HepG2 (cell line): Measurements from ENCODE around the gene STAT4. TPM values are rescaled to one million over a fixed set of nuclear protein-coding genes. Genes with fewer than 3 reads are reported as not detected.

Source experiments
- ATAC-seq: fragments of 200-7000 bp; cut with Tn5 transposase; 3 replicates; pipeline ENCODE4 v1.9.1; 2020; ENCODE audit warnings: mild to moderate bottlenecking, moderate library complexity
- BruUV-seq: library from RNA; stranded (reverse); fragments of 400-500 nt; replicated peaks from 2 replicates; lab custom pipeline; 2021; lab: Mats Ljungman, UMichigan
- CTCF ChIA-PET: fragments of 300-600 bp; formaldehyde crosslinking; extraction: SDS; loops from one replicate; lab custom pipeline; 2021; ENCODE audit warnings: low total read pairs, inconsistent platforms, low intra/inter-chr PET ratio; lab: Yijun Ruan, JAX
- POLR2A ChIA-PET: fragments of 350-600 bp; sonication (Branson Sonifier 250); formaldehyde crosslinking; loops from one replicate; lab custom pipeline; 2020; ENCODE audit warnings: antibody characterized with exemption, inconsistent platforms; lab: Yijun Ruan, JAX
- DNase-seq: peaks from one replicate; pipeline ENCODE4 v3.0.0-alpha.2; 2015; ENCODE audit warnings: low spot score
- FAIRE-seq: peaks from 3 replicates; lab custom pipeline; 2011; peaks lifted over from hg19 to GRCh38; lab: Jason Lieb, UNC
- H2AFZ ChIP-seq: one replicate; pipeline ENCODE4 v1.6.1; 2011; ENCODE audit warnings: low read length, inconsistent platforms
- H3K27ac ChIP-seq: fragments of 300-600 bp; 3 replicates; pipeline ENCODE4 v1.8.0; 2011; ENCODE audit warnings: mixed run types, mild to moderate bottlenecking, mixed read lengths, low read length, inconsistent platforms; ENCODE audit not compliant: insufficient read depth; ENCODE audit errors: extremely low read length
- H3K27me3 ChIP-seq, 2 experiments: fragments of 200-600 bp in 1 of 2; 2 replicates in 1 of 2; 3 replicates in 1 of 2; pipeline versions ENCODE4 v1.6.0 to v1.8.0; 2011; ENCODE audit warnings: low read length in 2 of 2, mild to moderate bottlenecking in 2 of 2, moderate library complexity in 2 of 2, inconsistent platforms in 1 of 2; ENCODE audit not compliant: insufficient read depth in 2 of 2, control insufficient read depth in 1 of 2
- H3K36me3 ChIP-seq, 2 experiments: fragments of 200-600 bp in 1 of 2; replicated peaks in 1 of 2; 2 replicates in 1 of 2; 3 replicates in 1 of 2; pipeline versions ENCODE4 v1.5.1 to v1.8.0; 2011; ENCODE audit warnings: low read length in 2 of 2, inconsistent platforms in 1 of 2; ENCODE audit not compliant: insufficient read depth in 2 of 2, control insufficient read depth in 1 of 2
- H3K4me1 ChIP-seq: 2 replicates; pipeline ENCODE4 v1.5.1; 2012; ENCODE audit warnings: low read length, inconsistent platforms; ENCODE audit not compliant: insufficient read depth
- H3K4me2 ChIP-seq: 2 replicates; pipeline ENCODE4 v1.6.0; 2011; ENCODE audit warnings: low read depth, low read length, inconsistent platforms
- H3K4me3 ChIP-seq, 3 experiments: fragments of 200-600 bp in 1 of 3; sonication (generic), shearing (Covaris generic) in 1 of 3; replicated peaks in 1 of 3; 2 replicates each; pipeline ENCODE4 v1.5.1; 2011 to 2016; ENCODE audit warnings: low read length in 3 of 3, inconsistent platforms in 2 of 3, low read depth in 2 of 3, mild to moderate bottlenecking in 2 of 3, control low read depth in 1 of 3, mixed read lengths in 1 of 3; ENCODE audit not compliant: insufficient read depth in 1 of 3
- H3K79me2 ChIP-seq: one replicate; pipeline ENCODE4 v1.6.1; 2011; ENCODE audit warnings: low read length, inconsistent platforms; ENCODE audit not compliant: insufficient read depth
- H3K9ac ChIP-seq: 2 replicates; pipeline ENCODE4 v1.6.0; 2011; ENCODE audit warnings: mild to moderate bottlenecking, low read depth, low read length, inconsistent platforms; ENCODE audit not compliant: insufficient read depth
- H3K9me3 ChIP-seq: 2 replicates; pipeline ENCODE4 v1.5.1; 2012; ENCODE audit warnings: mild to moderate bottlenecking, low read length
- H4K20me1 ChIP-seq: 2 replicates; pipeline ENCODE4 v1.6.0; 2011; ENCODE audit warnings: inconsistent platforms, mild to moderate bottlenecking, low read length, moderate library complexity; ENCODE audit not compliant: insufficient read depth
- HDAC2 ChIP-seq: sonication (generic); formaldehyde crosslinking; IDR thresholded peaks from 2 replicates; pipeline ENCODE4 v1.4.0; 2020; ENCODE audit warnings: missing genetic modification reagents
- HMGXB4 ChIP-seq, 2 experiments: sonication (generic) in 1 of 2; formaldehyde crosslinking in 1 of 2; IDR thresholded peaks; 2 replicates each; pipeline versions ENCODE4 v1.4.0 to v1.6.1; 2018 to 2020; ENCODE audit warnings: missing genetic modification reagents in 2 of 2, borderline replicate concordance in 1 of 2, low read depth in 1 of 2, mild to moderate bottlenecking in 1 of 2, missing biosample characterization in 1 of 2
- IKZF5 ChIP-seq: IDR thresholded peaks from 2 replicates; pipeline ENCODE4 v1.6.1; 2018; ENCODE audit warnings: missing genetic modification reagents, mild to moderate bottlenecking, missing compliant biosample characterization
- PRMT3 ChIP-seq: sonication (generic); formaldehyde crosslinking; IDR thresholded peaks from 2 replicates; pipeline ENCODE4 v1.8.1; 2022; ENCODE audit warnings: low read depth, mild to moderate bottlenecking, moderate library complexity, missing genetic modification reagents, borderline replicate concordance
- SSRP1 ChIP-seq: IDR thresholded peaks from 2 replicates; pipeline ENCODE4 v1.6.1; 2016; ENCODE audit warnings: control low read depth
- STAG1 ChIP-seq: sonication (generic); formaldehyde crosslinking; IDR thresholded peaks from 2 replicates; pipeline ENCODE4 v1.4.0; 2020; ENCODE audit warnings: missing genetic modification reagents
- TGIF2 ChIP-seq: IDR thresholded peaks from 2 replicates; pipeline ENCODE4 v1.6.1; 2016; ENCODE audit warnings: control low read depth, missing compliant biosample characterization
- ZNF225 ChIP-seq: sonication (generic); formaldehyde crosslinking; IDR thresholded peaks from 2 replicates; pipeline ENCODE4 v1.4.0; 2020; ENCODE audit warnings: mild to moderate bottlenecking, missing genetic modification reagents
- ZNF256 ChIP-seq: sonication (generic); formaldehyde crosslinking; conservative IDR thresholded peaks from 2 replicates; pipeline ENCODE4 v1.4.0; 2020; ENCODE audit warnings: missing genetic modification reagents
- ZNF550 ChIP-seq: sonication (generic); formaldehyde crosslinking; IDR thresholded peaks from 2 replicates; pipeline ENCODE4 v1.4.0; 2020; ENCODE audit warnings: mild to moderate bottlenecking, missing genetic modification reagents, borderline replicate concordance
- ZNF678 ChIP-seq: sonication (generic); formaldehyde crosslinking; IDR thresholded peaks from 2 replicates; pipeline ENCODE4 v1.4.0; 2020; ENCODE audit warnings: mild to moderate bottlenecking, missing genetic modification reagents
- ZNF773 ChIP-seq: sonication (generic); formaldehyde crosslinking; IDR thresholded peaks from 2 replicates; pipeline ENCODE4 v1.4.0; 2020; ENCODE audit warnings: missing genetic modification reagents, borderline replicate concordance
- WGBS: methylation state at CpG from one replicate; pipeline ENCODE4 v1.1.6; 2017; ENCODE audit warnings: low lambda C conversion rate; 5-methylcytosine and 5-hydroxymethylcytosine counted together
- in situ Hi-C: cut with HindIII; loops from 2 replicates; pipeline ENCODE4 v1.10.0; 2017; ENCODE audit warnings: low pct_unique_long_range_greater_than_20kb; ENCODE audit not compliant: extremely low pct_ligation_motif_present
- intact Hi-C: fragments of 100-400 bp; cut with micrococcal nuclease; formaldehyde crosslinking; loops from one replicate; pipeline ENCODE4 v1.10.0; 2022; ENCODE audit not compliant: unreplicated experiment
- polyA plus RNA-seq, 8 experiments: library from polyadenylated mRNA; depleted of rRNA in 3 of 8; stranded (reverse) in 7 of 8; unstranded in 1 of 8; fragments of >200 nt; fragmentation: Illumina TruSeq in 4 of 8; extraction: Trizol in 4 of 8; gene quantifications; 2 replicates each; pipeline versions ENCODE4 v1.2.1 to v1.2.3, GENCODE V29; 2011 to 2016; ENCODE audit warnings: low read depth in 4 of 8, missing spikeins in 1 of 8, mixed read lengths in 1 of 8; ENCODE audit not compliant: insufficient read depth in 1 of 8
- total RNA-seq, 5 experiments: library from RNA; depleted of rRNA; stranded (reverse); fragments of >200 nt; fragmentation: Illumina TruSeq; extraction: Trizol; gene quantifications; 2 replicates each; pipeline ENCODE4 v1.2.3, GENCODE V29; 2016; ENCODE audit warnings: low read depth in 1 of 5
- TF ChIP-seq, protein P1 (sequence below): sonication (generic); formaldehyde crosslinking; IDR thresholded peaks from 2 replicates; pipeline ENCODE4 v1.5.0; 2020; ENCODE audit warnings: mild to moderate bottlenecking, missing genetic modification reagents, moderate library complexity
- TF ChIP-seq, protein P2 (sequence below): sonication (generic); formaldehyde crosslinking; conservative IDR thresholded peaks from 2 replicates; pipeline ENCODE4 v1.8.0; 2022; ENCODE audit warnings: missing genetic modification reagents

Gene STAT4
- total and polyA plus RNA-seq, 2 of the 13 experiments (the other 11 are each of a cell fraction or from before 2014, with no cell fraction given) = 0.37 TPM; not detected in 1

- intact Hi-C loops = loop anchor here (1.0 to 5.0 kb wide), 4 partner anchors 103 to 469 kb away; no protein-coding TSS in a partner anchor
- POLR2A ChIA-PET = no interaction called here
- ATAC-seq (peak; percentile 72), DNase-seq (peak; percentile 56), FAIRE-seq (peak; percentile 39)
- H3K27me3 ChIP-seq = peaks cover 0 to 1% of the 10 kb centered on the region in 2 experiments; a peak in 2 of 5 replicates
- H3K4me1 ChIP-seq = peaks cover 17% of the 10 kb centered on the region
- H2AFZ ChIP-seq = no peak overlapping the region
- 19% methylated on average over 10 of the region's 10 CpGs for WGBS
- H3K27ac ChIP-seq = no peak overlapping the region
- no TSS peak for BruUV-seq
- CTCF ChIA-PET = interaction anchor here (1.3 to 1.8 kb wide), 3 partner anchors 102 to 166 kb away, joined by 4 to 19 read pairs (median 4); no protein-coding TSS in a partner anchor
- no peaks in the 10 kb centered on the region for H3K36me3 ChIP-seq
- H3K9ac ChIP-seq = no peak overlapping the region
- H4K20me1 ChIP-seq = no peaks in the 10 kb centered on the region
- peak overlapping the region; percentile 7; the same call in 1 of the 2 replicates for H3K4me2 ChIP-seq
- no peak overlapping the region for H3K4me3 ChIP-seq
- in situ Hi-C loops = loop anchor here (5.0 to 25.0 kb wide), 2 partner anchors 100 to 460 kb away; partner anchors contain the start of gene STAT4
- no peaks in the 10 kb centered on the region for H3K9me3 ChIP-seq
- H3K79me2 ChIP-seq = no peaks in the 10 kb centered on the region
- TF ChIP-seq, protein P1, sequence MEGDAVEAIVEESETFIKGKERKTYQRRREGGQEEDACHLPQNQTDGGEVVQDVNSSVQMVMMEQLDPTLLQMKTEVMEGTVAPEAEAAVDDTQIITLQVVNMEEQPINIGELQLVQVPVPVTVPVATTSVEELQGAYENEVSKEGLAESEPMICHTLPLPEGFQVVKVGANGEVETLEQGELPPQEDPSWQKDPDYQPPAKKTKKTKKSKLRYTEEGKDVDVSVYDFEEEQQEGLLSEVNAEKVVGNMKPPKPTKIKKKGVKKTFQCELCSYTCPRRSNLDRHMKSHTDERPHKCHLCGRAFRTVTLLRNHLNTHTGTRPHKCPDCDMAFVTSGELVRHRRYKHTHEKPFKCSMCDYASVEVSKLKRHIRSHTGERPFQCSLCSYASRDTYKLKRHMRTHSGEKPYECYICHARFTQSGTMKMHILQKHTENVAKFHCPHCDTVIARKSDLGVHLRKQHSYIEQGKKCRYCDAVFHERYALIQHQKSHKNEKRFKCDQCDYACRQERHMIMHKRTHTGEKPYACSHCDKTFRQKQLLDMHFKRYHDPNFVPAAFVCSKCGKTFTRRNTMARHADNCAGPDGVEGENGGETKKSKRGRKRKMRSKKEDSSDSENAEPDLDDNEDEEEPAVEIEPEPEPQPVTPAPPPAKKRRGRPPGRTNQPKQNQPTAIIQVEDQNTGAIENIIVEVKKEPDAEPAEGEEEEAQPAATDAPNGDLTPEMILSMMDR (CRISPR knock-in tag) = peak; percentile 64
- TF ChIP-seq ZNF225 (no peak), PRMT3 (CRISPR knock-in tag) (no peak), HDAC2 (CRISPR knock-in tag) (no peak), IKZF5 (CRISPR knock-in tag) (no peak), ZNF773 (no peak), TGIF2 (CRISPR knock-in tag) (0 out of 2 replicates have a peak, but pooled peaks have one; percentile 25), SSRP1 (CRISPR knock-in tag) (0 out of 2 replicates have a peak, but pooled peaks have one; percentile 36), STAG1 (CRISPR knock-in tag) (peak; percentile 67), HMGXB4 (CRISPR knock-in tag; IDR thresholded peaks at IDR 0.05; ENCODE audit: borderline replicate concordance in 1 of 2, low read depth in 1 of 2) (0 out of 4 replicates have a peak, but pooled peaks of 1 of the 2 experiments have one; percentile 31), ZNF550 (CRISPR knock-in tag) (no peak), ZNF256 (no peak), ZNF678 (CRISPR knock-in tag) (no peak)
- TF ChIP-seq, protein P2, sequence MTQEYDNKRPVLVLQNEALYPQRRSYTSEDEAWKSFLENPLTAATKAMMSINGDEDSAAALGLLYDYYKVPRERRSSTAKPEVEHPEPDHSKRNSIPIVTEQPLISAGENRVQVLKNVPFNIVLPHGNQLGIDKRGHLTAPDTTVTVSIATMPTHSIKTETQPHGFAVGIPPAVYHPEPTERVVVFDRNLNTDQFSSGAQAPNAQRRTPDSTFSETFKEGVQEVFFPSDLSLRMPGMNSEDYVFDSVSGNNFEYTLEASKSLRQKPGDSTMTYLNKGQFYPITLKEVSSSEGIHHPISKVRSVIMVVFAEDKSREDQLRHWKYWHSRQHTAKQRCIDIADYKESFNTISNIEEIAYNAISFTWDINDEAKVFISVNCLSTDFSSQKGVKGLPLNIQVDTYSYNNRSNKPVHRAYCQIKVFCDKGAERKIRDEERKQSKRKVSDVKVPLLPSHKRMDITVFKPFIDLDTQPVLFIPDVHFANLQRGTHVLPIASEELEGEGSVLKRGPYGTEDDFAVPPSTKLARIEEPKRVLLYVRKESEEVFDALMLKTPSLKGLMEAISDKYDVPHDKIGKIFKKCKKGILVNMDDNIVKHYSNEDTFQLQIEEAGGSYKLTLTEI (CRISPR knock-in tag) = no peak
Observed at GRCh38 chr2:191051825-191052778, 98.7 kb downstream of the STAT4 start.
